Fibroblast of lung (primary cell): Measurements from ENCODE around the gene SCN10A. TPM values are rescaled to one million over a fixed set of nuclear protein-coding genes. Genes with fewer than 3 reads are reported as not detected.

Source experiments
- DNase-seq, 2 donors: peaks; one replicate each; pipeline versions ENCODE4 v3.0.0 to v3.0.0-alpha.2; 2010; ENCODE audit warnings: low read depth in 2 of 2
- H2AFZ ChIP-seq: 2 replicates; pipeline ENCODE4 v1.5.1; 2012; ENCODE audit warnings: low read length, control low read depth, inconsistent platforms
- H3K27ac ChIP-seq: 2 replicates; pipeline ENCODE4 v1.5.1; 2011; ENCODE audit warnings: low read length, control low read depth; ENCODE audit not compliant: insufficient read depth
- H3K27me3 ChIP-seq: 2 replicates; pipeline ENCODE4 v1.5.1; 2011; ENCODE audit warnings: mild to moderate bottlenecking, low read length; ENCODE audit not compliant: control insufficient read depth, insufficient read depth
- H3K36me3 ChIP-seq: 2 replicates; pipeline ENCODE4 v1.5.1; 2011; ENCODE audit warnings: low read length; ENCODE audit not compliant: control insufficient read depth, insufficient read depth
- H3K4me1 ChIP-seq: 2 replicates; pipeline ENCODE4 v1.5.1; 2011; ENCODE audit warnings: low read length; ENCODE audit not compliant: control insufficient read depth, insufficient read depth; ENCODE audit errors: extremely low read depth
- H3K4me2 ChIP-seq: 2 replicates; pipeline ENCODE4 v1.5.1; 2011; ENCODE audit warnings: low read length, control low read depth; ENCODE audit not compliant: insufficient read depth; ENCODE audit errors: extremely low read depth
- H3K4me3 ChIP-seq, 4 experiments: fragments of 200-600 bp in 1 of 4; sonication (generic) in 1 of 4; replicated peaks in 1 of 4; 2 replicates each; pipeline ENCODE4 v1.5.1; 2011 to 2016; ENCODE audit warnings: low read length in 4 of 4, low read depth in 3 of 4, mild to moderate bottlenecking in 3 of 4, control low read depth in 2 of 4, inconsistent platforms in 1 of 4, mixed read lengths in 1 of 4; ENCODE audit not compliant: insufficient read depth in 1 of 4; ENCODE audit errors: control extremely low read depth in 1 of 4
- H3K79me2 ChIP-seq: 2 replicates; pipeline ENCODE4 v1.5.1; 2012; ENCODE audit warnings: mild to moderate bottlenecking, low read length, inconsistent platforms; ENCODE audit not compliant: control insufficient read depth, insufficient read depth
- H3K9ac ChIP-seq: 2 replicates; pipeline ENCODE4 v1.5.1; 2011; ENCODE audit warnings: mild to moderate bottlenecking, low read length, control low read depth; ENCODE audit not compliant: insufficient read depth
- H3K9me3 ChIP-seq: 2 replicates; pipeline ENCODE4 v1.5.1; 2012; ENCODE audit warnings: low read depth, low read length; ENCODE audit not compliant: control insufficient read depth, insufficient read depth
- H4K20me1 ChIP-seq: 2 replicates; pipeline ENCODE4 v1.5.1; 2011; ENCODE audit warnings: low read length; ENCODE audit not compliant: control insufficient read depth, insufficient read depth; ENCODE audit errors: extremely low read depth
- EZH2 ChIP-seq: IDR thresholded peaks from 2 replicates; pipeline ENCODE4 v1.5.1; 2012; ENCODE audit warnings: low read length, control low read depth, mild to moderate bottlenecking; ENCODE audit errors: missing control alignments
- polyA minus RNA-seq: library from RNA; depleted of rRNA, polyadenylated mRNA; stranded (reverse); fragments of >200 nt; gene quantifications from 2 replicates; pipeline ENCODE4 v1.2.3, GENCODE V29; 2011; ENCODE audit warnings: low replicate concordance
- polyA plus RNA-seq, 2 donors: library from polyadenylated mRNA; depleted of rRNA in 1 of 2; stranded (reverse) in 1 of 2; unstranded in 1 of 2; fragments of >200 nt; gene quantifications; 2 replicates each; pipeline ENCODE4 v1.2.1, GENCODE V29; 2011 to 2012; ENCODE audit warnings: missing spikeins in 1 of 2
- total RNA-seq: library from RNA; depleted of rRNA; stranded (reverse); fragments of >200 nt; gene quantifications from 2 replicates; pipeline ENCODE4 v1.2.1, GENCODE V29; 2014
- TF ChIP-seq, protein P1 (sequence below), 2 donors: IDR thresholded peaks in 1 of 2; conservative IDR thresholded peaks in 1 of 2; 1 replicate in 1 of 2; 2 replicates in 1 of 2; pipeline ENCODE4 v1.5.1; 2011 to 2012; ENCODE audit warnings: low read length in 2 of 2, control low read depth in 1 of 2, inconsistent platforms in 1 of 2, low read depth in 1 of 2, mild to moderate bottlenecking in 1 of 2

SCN10A gene
- not detected in 2 replicates for total RNA-seq
- not detected in 2 replicates for polyA plus RNA-seq
- not detected in 2 replicates for polyA plus RNA-seq (2012)
- not detected in 2 replicates for polyA minus RNA-seq

DNA sequence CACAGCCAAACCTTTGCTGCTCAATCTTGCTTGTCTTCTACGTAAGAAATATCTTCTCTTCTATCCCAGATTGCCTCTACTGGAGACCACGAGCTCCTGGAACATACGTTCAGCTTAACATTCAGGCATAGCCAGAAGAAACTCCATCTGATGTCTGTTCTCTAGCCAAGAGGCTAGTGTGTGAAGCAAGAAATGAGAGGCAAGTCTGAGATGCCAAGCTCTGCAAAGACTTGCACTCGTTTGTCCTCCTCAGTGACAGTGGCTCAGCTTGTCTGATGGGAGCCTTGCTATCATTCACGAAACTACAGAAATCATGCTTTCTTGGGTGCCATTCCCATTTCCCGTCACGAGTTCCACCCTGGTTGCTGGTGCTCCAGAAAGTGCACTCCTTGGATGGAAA is at the start of gene SCN10A:
SCN10A (minus strand) TSS at position 192 of the 400 bp plus-strand sequence. CDS start 22,207 bp downstream, outside the sequence.
- TF ChIP-seq, protein P1, sequence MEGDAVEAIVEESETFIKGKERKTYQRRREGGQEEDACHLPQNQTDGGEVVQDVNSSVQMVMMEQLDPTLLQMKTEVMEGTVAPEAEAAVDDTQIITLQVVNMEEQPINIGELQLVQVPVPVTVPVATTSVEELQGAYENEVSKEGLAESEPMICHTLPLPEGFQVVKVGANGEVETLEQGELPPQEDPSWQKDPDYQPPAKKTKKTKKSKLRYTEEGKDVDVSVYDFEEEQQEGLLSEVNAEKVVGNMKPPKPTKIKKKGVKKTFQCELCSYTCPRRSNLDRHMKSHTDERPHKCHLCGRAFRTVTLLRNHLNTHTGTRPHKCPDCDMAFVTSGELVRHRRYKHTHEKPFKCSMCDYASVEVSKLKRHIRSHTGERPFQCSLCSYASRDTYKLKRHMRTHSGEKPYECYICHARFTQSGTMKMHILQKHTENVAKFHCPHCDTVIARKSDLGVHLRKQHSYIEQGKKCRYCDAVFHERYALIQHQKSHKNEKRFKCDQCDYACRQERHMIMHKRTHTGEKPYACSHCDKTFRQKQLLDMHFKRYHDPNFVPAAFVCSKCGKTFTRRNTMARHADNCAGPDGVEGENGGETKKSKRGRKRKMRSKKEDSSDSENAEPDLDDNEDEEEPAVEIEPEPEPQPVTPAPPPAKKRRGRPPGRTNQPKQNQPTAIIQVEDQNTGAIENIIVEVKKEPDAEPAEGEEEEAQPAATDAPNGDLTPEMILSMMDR (conservative IDR thresholded peaks at IDR 0.05 in 1 of 2, IDR thresholded peaks at IDR 0.05 in 1 of 2; ENCODE audit: low read depth in 1 of 2, low read length in 2 of 2): no peak
- TF ChIP-seq EZH2: no peak
- Histone ChIP-seq H2AFZ (no peak within 1 kb of the TSS), H4K20me1 (no peaks in the 10 kb centered on the region), H3K9ac (no peak within 1 kb of the TSS), H3K4me2 (no peak within 1 kb of the TSS), H3K36me3 (no peaks in the 10 kb centered on the region), H3K4me3 (no peak within 1 kb of the TSS), H3K79me2 (no peaks in the 10 kb centered on the region), H3K9me3 (no peaks in the 10 kb centered on the region), H3K27me3 (no peaks in the 10 kb centered on the region), H3K27ac (no peak within 1 kb of the TSS), H3K4me1 (no peaks in the 10 kb centered on the region)
- DNase-seq: no peak

DNA sequence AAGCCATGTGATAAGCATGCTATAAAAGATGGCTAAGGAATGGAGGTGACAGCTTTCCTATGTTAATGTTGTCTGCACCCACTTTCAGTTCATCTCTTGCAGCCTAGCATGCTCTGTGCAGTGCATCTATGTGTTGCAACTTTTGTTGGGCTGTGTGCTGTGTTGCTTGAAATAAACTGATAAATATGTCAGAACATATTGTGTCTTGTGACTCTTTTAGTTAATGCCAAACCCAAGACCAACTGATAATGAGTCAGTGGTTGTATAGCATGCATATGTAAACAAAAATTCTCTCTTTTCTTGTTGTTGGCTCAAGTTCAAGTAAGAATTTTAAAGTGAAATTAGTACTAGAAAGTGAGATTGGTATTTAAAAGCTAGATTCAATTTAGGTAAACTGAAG is 37.0 kb upstream of the SCN10A start:
- H4K20me1 ChIP-seq: no peaks in the 10 kb centered on the region
- no peaks in the 10 kb centered on the region for H3K9me3 ChIP-seq
- H3K4me3 ChIP-seq: no peak overlapping the region
- peak in 1 of 2 donors; percentile 77 for DNase-seq
- no peaks in the 10 kb centered on the region for H3K27me3 ChIP-seq
- no peak overlapping the region for H3K27ac ChIP-seq
- no peak overlapping the region for H3K9ac ChIP-seq
- H3K79me2 ChIP-seq: no peaks in the 10 kb centered on the region
- H3K4me2 ChIP-seq: no peak overlapping the region
- no peaks in the 10 kb centered on the region for H3K4me1 ChIP-seq
- H3K36me3 ChIP-seq: no peaks in the 10 kb centered on the region
- TF ChIP-seq, protein P1 (conservative IDR thresholded peaks at IDR 0.05 in 1 of 2, IDR thresholded peaks at IDR 0.05 in 1 of 2; ENCODE audit: low read depth in 1 of 2, low read length in 2 of 2): no peak
- no peak for TF ChIP-seq EZH2
- H2AFZ ChIP-seq: no peak overlapping the region

DNA sequence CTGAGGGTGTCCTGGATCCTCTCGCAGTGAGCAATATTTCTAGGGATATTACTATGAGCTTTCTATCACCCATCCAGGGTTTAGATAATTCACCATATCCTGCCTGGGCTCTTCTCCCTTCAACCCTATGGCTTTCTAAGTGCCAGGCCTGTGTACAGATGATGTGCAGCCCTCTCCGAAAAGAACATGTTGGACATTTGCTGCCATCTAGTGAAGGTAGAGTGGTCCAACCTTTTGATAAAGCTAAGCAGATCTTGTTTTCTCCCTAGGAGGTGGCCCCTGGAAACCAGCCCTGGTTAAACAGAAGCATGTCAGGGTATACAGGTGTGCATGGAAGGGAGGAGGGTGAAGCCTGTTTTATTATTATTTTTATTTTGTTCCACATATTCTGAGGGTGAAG is 27.9 kb upstream of the SCN10A start:
- H3K36me3 ChIP-seq: no peaks in the 10 kb centered on the region
- H3K27me3 ChIP-seq: no peaks in the 10 kb centered on the region
- no peak overlapping the region for H3K9ac ChIP-seq
- H3K27ac ChIP-seq: no peak overlapping the region
- no peak overlapping the region for H3K4me2 ChIP-seq
- H3K4me3 ChIP-seq: no peak overlapping the region
- peak; percentile 44 to 77 for DNase-seq
- TF ChIP-seq EZH2: no peak
- TF ChIP-seq, protein P1 (conservative IDR thresholded peaks at IDR 0.05 in 1 of 2, IDR thresholded peaks at IDR 0.05 in 1 of 2; ENCODE audit: low read depth in 1 of 2, low read length in 2 of 2): peak; percentile 63 to 69
- H4K20me1 ChIP-seq: no peaks in the 10 kb centered on the region
- H3K79me2 ChIP-seq: no peaks in the 10 kb centered on the region
- no peaks in the 10 kb centered on the region for H3K4me1 ChIP-seq
- H2AFZ ChIP-seq: no peak overlapping the region
- H3K9me3 ChIP-seq: no peaks in the 10 kb centered on the region
